Medulla oblongata (tissue), 1 donor: ENCODE measurements around the gene LYZL2.
"Not testable (repeated sequence)": the region's sequence is repeated elsewhere in the genome, so short reads cannot be mapped to it uniquely, and the experiment has no call there.

Source experiments
- DNase-seq: peaks from one replicate; pipeline ENCODE4 v3.0.0-alpha.2; 2015; ENCODE audit errors: extremely low spot score

Gene LYZL2

GRCh38 chr10:30629653-30630052 is at the start of gene LYZL2:
LYZL2 (minus strand) TSS chr10:30629753; CDS start chr10:30626915, 2,838 bp downstream.
- no peak for DNase-seq

- not testable (repeated sequence) for DNase-seq
Measured at GRCh38 chr10:30677616-30678015, 48.1 kb upstream of the LYZL2 start.

- DNase-seq: not testable (repeated sequence)
Measured at GRCh38 chr10:30677146-30677545, 47.6 kb upstream of the LYZL2 start.

DNA sequence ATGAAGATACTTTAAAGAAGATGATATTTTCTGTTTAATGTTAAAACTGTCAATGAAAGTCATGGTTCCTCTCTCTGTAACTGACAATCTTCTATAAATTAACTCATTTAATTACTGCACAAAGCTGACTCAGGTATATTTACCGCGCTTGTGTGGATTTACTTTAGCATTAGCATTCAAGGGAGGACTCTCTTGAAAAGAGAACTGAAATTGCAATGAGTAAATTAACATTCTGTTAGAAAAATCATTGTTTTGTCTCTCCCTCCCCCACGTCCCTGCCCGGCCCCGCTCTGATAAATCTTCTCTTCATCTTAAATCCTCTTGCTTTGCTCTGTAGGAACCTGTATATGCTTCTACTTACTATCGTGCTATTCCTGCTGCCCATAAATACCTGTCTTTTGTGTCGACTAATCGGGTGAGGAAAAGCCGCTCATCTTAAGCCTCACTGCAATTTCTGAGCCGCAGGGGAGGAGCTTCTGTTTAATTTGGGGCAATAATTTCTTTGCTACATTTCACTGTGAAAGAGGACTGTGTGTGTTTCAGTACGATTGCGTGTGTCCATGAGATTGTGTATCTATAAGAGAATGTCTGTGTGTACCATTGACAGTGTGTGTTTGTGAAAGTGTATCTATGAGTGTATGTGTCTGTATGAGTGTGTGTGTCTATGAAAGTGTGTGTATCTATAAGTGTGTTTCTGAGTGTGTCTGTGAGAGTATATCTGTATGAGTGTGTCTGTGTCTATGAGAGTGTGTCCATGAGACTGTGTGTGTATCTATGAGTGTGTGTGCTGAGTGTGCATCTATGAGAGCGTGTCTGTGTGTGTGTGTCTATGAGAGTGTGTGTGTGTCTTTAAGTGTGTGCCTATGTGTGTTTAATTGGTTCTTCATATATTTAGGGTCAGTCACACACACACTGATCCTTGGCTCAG is 46.5 kb upstream of the LYZL2 start:
- no peak for DNase-seq

GRCh38 chr10:30674796-30675195 is 45.2 kb upstream of the LYZL2 start:
- DNase-seq: no peak

DNA sequence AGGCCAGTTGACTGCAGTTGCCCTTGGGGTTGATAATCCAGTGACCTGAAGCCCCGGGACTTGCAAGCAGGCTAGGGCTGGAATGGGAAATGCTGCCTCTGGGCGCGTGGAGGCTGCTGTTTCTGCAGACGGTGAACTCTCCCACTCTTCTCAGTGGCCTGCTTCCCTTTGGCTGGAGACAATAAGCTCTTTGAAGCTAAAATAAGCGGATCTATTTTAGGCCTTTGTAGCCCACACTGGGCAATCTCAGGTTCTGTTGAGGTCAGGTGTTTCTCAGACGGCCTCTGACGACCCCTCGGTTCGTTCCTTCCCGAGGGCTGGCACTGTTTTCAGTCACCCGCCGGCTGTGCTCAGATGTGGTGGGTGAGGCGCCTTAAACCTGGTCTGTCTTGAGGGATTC is 43.7 kb upstream of the LYZL2 start:
- not testable (repeated sequence) for DNase-seq

GRCh38 chr10:30672338-30672737 is 42.8 kb upstream of the LYZL2 start:
- DNase-seq: not testable (repeated sequence)

DNA sequence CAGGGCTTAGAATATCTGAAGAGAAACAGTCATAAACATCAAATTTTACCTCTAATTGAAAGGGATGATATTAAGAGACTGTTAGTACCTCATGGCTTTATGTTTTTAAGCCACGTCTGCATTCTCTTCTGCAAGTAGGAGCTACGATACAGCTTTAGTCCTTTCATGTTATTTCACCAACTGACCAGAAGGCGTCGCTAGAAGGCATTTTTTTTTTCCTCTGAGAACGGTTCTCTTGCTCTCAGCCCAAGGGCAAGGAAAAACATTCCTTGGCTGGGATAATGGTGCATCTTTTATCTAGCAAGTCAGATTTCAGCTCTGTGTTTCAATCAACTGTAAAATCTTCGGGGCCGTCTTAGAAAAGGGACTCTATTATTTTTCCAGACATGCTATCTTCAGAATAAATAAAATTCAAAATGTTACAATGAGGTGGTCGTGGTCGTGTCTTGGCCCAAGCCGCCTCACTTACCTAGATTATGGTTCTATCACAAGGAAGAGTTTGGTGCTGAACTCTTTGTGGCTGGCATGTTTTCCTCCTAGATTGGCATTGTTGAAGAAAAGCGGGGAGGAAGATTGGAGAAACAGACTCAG is 41.6 kb upstream of the LYZL2 start:
- DNase-seq: peak; percentile 90

DNA sequence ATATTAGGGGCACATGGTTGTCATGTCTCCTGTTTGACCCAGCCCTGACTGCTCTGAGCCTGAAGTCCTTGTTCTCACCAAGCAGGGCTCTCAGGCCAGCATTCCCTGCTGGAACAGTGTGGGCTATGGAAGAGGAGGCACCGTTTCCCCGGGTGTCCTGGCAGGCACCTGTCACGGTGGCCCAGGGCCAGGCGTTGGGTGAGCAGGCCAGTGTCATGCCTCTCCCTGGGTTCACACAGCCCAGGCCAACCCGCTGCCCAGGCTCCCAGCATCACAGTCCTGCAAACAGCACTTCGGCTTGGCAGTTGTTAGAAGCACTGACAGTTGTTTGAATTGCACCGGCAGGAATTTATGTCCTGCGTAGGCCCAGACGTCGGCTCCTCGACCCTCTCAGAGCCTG is 38.4 kb upstream of the LYZL2 start:
- DNase-seq: peak; percentile 15

DNA sequence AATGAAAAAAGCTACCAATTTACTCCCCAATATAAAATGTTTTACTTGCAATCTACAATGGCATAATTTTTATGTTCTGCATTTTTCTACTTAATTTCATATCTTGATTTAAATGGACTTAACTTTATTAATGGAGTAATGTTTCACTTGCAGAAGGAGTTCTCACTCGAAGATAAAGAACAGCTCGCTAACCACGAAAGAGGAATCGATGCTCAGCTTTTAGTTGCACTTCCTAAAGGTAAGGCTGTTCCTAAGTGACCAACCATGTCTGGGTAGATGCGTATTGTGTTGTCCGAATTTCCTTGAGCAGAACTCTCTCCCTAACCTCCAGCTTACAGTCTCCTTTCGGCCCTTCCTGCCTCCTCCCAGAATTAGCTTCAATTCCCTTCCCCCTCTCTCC is 33.9 kb upstream of the LYZL2 start:
- DNase-seq: not testable (repeated sequence)

GRCh38 chr10:30662814-30663213 is 33.3 kb upstream of the LYZL2 start:
- DNase-seq: peak; percentile 15

DNA sequence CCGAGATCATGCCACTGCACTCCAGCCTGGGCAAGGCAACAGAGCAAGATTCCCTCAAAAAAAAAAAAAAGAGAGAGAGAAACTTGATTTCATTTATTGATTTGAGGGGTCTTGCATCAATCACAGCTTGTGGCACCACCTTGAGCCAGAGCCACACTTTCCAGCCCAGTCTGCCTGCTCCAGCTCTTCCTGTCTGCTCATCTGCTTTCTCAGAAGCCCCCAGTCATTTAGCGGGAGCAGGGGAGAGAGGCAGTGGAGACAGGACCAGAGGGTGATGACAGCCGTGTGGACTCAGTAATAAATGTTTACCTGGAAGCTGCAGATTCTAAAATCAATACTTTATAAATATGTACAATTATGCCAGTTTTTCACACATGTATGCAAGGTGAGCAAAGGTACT is 30.8 kb upstream of the LYZL2 start:
- DNase-seq: not testable (repeated sequence)

DNA sequence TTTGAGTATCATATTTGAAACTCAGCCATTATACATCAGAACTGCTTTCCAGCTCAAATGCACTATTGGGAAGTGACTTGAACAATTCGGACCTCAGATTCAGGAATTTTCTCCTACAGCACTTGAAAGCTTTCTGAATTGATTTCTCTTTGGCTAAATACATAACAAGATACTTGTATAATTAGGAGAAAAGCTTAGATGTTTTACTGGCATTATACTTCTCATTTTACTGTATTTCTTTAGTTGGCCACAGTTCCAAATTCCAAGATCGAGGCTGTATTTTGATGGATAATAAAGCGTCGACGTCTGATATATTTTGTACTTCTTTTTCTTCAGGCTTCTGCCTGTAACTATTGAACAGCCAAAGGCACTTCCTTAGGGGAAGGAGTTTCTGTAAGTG is 26.7 kb upstream of the LYZL2 start:
- no peak for DNase-seq

DNA sequence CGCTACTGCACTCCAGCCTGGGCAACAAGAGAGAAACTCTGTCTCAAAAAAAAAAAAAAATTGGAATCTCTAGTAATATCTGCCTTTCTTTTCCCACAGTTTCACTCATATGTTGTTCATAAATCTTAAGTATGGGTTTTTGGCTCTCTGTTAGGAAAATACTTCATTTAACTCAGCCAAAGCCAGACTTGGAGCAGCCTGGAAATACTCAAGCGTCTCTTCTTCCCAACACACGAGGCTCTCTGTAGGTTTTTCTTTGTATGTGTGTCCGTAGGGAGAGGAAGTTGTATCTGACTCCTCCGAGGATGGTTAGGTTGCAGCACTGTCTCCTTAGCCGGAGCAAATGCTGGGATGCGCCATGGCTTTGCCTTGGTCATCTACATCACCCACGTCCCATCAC is 25.4 kb upstream of the LYZL2 start:
- DNase-seq: not testable (repeated sequence)

- not testable (repeated sequence) for DNase-seq
Measured at GRCh38 chr10:30651470-30652397, 22.2 kb upstream of the LYZL2 start.

- DNase-seq: no peak
Measured at GRCh38 chr10:30647089-30647488, 17.5 kb upstream of the LYZL2 start.

DNA sequence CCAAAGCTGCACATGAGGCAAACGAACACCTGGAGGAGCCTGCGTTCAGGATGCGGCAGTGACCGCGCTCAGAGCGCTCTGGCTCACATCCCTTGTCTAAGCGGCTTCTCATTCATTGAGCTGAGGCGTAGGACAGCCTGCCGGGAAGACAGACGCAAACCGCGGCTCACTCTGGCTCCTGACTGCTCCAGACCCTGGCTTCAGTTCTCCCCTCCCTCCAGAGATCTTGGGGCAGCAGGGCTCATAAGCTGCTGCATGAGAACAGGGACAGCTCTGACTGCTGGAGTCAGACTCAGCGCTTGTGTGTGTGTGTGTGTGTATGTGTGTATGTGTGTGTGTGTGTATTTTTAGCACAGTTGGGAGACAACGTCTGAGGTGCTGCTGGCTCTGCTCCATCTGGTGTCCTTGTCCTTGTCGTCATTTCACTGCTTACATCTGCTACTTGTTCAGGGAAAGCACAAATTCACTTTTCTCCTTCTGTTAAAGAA is 15.8 kb upstream of the LYZL2 start:
- DNase-seq: no peak

DNA sequence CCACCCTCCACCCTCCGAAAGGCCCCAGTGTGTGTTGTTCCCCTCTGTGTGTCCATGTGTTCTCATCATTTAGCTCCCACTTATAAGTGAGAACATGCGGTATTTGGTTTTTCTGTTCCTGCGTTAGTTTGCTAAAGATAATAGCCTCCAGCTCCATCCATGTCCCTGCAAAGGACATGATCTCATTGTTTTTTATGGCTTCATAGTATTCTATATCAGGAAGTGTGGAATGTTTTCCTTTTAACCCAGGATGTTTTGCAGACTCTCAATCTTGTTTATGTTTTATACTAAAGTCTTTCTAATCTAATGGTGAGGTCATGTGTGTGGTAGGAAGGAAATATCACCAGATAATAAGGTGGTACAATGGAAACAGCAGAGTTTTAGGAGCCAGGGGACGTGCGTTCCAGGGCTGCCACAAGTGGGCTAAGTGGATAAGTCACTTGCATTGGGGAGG is 14.9 kb upstream of the LYZL2 start:
- not testable (repeated sequence) for DNase-seq

- not testable (repeated sequence) for DNase-seq
Measured at GRCh38 chr10:30643557-30644199, 14.1 kb upstream of the LYZL2 start.

GRCh38 chr10:30642856-30643255 is 13.3 kb upstream of the LYZL2 start:
- not testable (repeated sequence) for DNase-seq
